HL-60/S4 treated with phorbol 12-myristate 13-acetate at 8.2 ng/mL for 4 days and 3 days (cell line): ENCODE results near the gene CDH20.
"Not testable (repeated sequence)": the region's sequence is repeated elsewhere in the genome, so short reads cannot be mapped to it uniquely, and the experiment has no call there.

Experiments used
- in situ Hi-C: fragments of 300-500 bp; cut with MboI; formaldehyde crosslinking; loops from 2 replicates; pipeline ENCODE4 v1.15.0; 2022; ENCODE audit warnings: low sequenced_read_pairs

CDH20 gene

GRCh38 chr18:61340148-61340547 is 6.9 kb downstream of the CDH20 start:
- in situ Hi-C loops, result no loop called here

DNA sequence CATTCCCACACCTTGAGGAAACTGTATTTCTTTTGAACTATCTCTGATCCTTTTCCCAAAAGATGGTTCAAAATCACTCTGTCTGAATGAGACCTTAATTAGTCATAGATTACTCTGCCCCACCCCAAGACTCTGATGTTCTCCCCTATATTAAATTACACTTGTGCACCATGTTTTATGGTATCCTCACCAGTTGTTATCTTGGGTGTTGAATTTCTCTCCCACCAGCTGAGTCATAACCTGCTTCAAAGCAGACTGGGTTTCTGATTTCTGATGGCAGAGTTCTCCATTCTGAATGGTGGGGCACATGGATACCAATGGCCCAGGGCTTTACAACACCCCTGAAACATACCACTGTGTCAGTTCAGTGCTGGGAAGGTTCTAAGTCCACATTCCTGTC is 15.0 kb downstream of the CDH20 start:
- in situ Hi-C loops, result no loop called here

GRCh38 chr18:61350578-61350977 is 17.3 kb downstream of the CDH20 start:
- in situ Hi-C loops, result no loop called here

DNA sequence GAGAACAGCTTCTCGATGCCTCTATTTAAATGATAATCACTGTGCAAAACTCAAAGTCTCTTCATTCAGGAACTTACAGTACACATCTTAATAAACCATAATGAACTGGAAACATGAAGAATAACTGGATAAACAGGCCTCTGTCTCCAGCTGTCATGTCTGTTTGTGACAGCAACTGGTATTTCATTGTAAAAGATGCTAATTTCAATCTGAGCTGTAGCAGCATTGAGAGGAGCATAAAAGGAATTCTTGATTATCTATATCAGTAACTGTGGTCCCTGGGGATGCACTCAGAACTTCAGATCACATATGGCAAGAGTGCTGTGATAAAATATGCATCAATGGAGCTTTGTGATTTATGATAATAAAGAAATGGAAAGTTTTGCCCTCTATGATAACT is 18.8 kb downstream of the CDH20 start:
- in situ Hi-C loops, result no loop called here

GRCh38 chr18:61352611-61353010 is 19.4 kb downstream of the CDH20 start:
- in situ Hi-C loops, result no loop called here

GRCh38 chr18:61360404-61361383 is 27.5 kb downstream of the CDH20 start:
- in situ Hi-C loops, result no loop called here

- in situ Hi-C loops, result no loop called here
These were observed 29.3 kb downstream of the CDH20 start for GRCh38 chr18:61362511-61362910.

- in situ Hi-C loops, result no loop called here
These were observed 31.7 kb downstream of the CDH20 start for GRCh38 chr18:61364953-61365352.

DNA sequence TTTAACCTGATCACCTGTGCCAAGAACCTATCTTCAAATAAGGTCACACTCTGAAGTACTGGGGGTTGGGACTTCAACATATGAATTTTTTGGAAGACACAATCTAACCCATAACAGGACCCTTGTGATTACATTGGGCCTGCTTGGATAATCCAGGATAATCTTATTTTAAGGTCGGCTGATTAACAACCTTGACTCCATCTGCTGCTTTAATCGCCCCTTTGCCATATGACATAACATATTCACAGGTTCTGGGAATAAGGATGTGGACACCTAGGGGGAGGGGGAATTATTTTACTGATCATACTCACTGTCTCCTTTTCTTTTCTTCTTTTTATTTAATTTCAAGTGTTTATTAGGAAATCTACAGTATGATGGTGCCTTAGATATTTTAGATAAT is 34.8 kb downstream of the CDH20 start:
- in situ Hi-C loops, result no loop called here

DNA sequence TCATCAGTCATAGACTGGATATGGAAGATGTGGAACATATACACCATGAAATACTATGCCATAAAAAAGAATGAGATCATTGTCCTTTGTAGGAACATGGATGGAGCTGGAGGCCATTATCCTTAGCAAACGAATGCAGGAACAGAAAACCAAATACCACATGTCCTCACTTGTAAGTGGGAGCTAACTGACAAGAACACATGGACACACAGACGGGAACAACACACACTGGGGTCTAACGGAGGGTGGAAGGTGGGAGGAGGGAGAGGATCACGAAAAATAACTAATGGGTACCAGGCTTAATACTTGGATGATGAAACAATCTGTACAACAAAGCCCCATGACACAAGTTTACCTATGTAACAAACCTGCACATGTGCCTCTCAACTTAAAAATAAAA is 36.4 kb downstream of the CDH20 start:
- in situ Hi-C loops, result not testable (repeated sequence)

DNA sequence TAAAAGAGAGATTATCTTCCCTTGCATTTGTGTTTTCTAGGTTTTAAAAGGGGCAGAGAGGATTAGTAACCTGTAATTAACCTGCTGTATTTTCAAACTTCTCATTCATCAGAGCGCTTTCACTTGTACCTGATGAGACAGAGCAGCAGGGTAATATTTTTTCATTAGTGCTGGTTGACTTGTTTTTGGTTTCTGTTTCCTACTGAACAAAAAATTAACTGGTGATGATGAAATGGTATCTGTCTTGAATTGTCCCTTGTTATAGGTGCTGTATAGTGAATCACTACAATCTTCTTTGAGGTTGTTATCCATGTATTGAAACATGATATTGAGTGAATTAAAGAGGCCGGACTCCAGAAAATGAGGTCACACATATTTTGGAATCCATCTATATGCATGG is 37.9 kb downstream of the CDH20 start:
- in situ Hi-C loops, result no loop called here

GRCh38 chr18:61379827-61380226 is 46.6 kb downstream of the CDH20 start:
- in situ Hi-C loops, result no loop called here

- in situ Hi-C loops, result no loop called here
These were observed 54.8 kb downstream of the CDH20 start for GRCh38 chr18:61388010-61388409.

GRCh38 chr18:61394983-61395382 is 61.8 kb downstream of the CDH20 start:
- in situ Hi-C loops, result no loop called here

DNA sequence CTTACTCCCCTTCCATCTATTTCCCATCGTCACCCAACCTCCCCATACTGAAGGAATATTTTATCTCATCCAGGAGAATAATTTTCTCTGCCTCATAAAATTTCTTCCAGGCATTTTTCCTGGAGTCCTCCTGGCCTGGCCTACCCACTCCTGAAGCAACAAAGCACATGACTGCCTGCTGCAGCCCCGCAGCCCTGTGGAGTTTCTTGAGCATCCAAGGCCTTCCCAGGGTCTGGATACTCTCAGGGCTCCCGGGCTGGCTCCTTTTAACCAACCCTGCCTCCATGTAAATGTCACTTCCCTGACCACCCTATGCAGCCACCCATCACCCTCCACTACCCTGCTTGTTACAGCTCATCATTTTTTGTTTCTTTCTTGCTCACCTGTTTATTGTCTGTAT is 64.0 kb downstream of the CDH20 start:
- in situ Hi-C loops, result no loop called here

DNA sequence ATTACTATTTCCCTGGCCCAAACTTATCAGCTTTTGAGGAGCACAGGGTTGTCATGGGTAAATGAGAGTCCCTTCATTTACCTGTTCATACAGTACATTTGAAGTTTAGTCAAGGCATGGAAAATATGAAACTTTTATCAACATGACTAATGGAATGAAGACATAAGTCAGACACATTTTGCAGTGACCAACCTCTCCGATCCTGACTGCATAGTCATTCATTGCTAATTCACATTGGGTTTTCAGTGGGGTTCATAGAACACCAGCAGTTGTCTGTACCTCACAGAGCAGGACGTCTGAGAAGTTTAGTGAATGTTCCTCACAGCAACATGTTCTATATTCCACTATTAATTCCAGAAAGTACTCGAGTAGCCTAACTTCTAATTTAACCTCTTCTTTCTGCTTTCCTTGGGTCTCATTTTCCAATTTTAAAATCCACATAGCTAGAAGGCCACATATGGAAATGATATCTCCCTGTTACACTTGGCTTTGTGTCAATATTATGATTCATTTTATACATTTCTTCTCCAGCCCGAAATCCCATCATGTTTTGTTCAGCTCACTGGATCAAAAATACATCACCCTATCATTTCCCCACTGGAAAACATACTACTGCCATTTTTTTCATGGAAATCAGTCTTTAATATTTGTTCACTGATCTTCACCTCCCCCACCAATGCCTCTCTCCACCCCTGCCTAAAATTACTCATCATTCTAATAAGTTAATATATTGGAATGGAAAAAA is 65.9 kb downstream of the CDH20 start:
- in situ Hi-C loops, result no loop called here

GRCh38 chr18:61400016-61400635 is 66.9 kb downstream of the CDH20 start:
- in situ Hi-C loops, result no loop called here

DNA sequence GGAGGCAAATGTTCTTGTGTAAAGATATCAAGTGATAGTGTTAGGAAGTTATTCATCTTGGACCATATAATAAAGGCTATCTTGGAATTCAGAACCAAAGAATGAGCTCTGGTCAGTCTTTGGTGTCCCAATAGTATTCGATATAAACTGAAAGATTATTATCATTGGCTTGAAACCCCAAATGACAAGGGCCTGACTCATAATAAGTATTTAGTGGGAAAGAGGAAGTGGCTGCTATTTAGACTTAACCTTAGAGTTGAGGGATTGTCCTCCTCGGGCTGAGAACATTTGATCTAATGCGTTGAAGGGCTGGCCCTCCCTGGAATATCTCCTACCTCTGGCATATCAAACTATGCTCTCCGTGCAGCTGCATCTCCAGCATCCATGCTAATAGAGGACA is 67.5 kb downstream of the CDH20 start:
- in situ Hi-C loops, result no loop called here

- in situ Hi-C loops, result no loop called here
These were observed 69.5 kb downstream of the CDH20 start for GRCh38 chr18:61402726-61403125.

- in situ Hi-C loops, result no loop called here
These were observed 80.2 kb downstream of the CDH20 start for GRCh38 chr18:61413396-61413795.

GRCh38 chr18:61414086-61414485 is 80.9 kb downstream of the CDH20 start:
- in situ Hi-C loops, result no loop called here

DNA sequence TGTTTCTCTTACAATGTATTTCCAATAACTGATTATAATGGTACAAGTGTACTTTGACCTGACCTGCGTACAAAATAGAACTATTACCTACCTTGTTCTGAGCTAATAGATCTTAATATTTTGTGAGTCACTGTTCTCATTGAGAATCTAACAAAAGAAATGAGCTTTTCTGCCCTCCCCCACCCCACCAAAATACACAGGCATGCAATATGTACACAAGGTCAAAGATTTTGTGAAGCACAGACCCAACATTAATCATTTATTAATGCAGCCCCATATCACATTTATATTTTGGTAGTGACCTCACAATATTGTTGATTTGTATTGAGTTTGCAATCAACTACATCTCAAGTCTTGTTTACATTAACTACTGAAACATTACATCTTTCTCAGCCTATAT is 86.5 kb downstream of the CDH20 start:
- in situ Hi-C loops, result no loop called here
